AG04449 (cell line): ENCODE results near the gene SP2.

Experiments
- CTCF ChIA-PET: fragments of 350-600 bp; formaldehyde crosslinking; extraction: SDS; loops from one replicate; lab custom pipeline; 2021; ENCODE audit warnings: antibody characterized with exemption; lab: Yijun Ruan, JAX
- POLR2A ChIA-PET: fragments of 400-600, 350-600 bp; formaldehyde crosslinking; extraction: SDS; loops from one replicate; lab custom pipeline; 2020; ENCODE audit warnings: antibody characterized with exemption, inconsistent platforms; lab: Yijun Ruan, JAX
- DNase-seq: peaks from one replicate; pipeline ENCODE4 v3.0.0-alpha.2; 2010; ENCODE audit warnings: low read depth, low spot score
- H3K4me3 ChIP-seq: 2 replicates; pipeline ENCODE4 v1.5.1; 2011; ENCODE audit warnings: low read depth, mild to moderate bottlenecking, control low read depth, low read length
- CTCF ChIP-seq: IDR thresholded peaks from one replicate; pipeline ENCODE4 v1.5.1; 2011; ENCODE audit warnings: mild to moderate bottlenecking, moderate library complexity, low read length, control low read depth, inconsistent platforms; ENCODE audit not compliant: insufficient read depth; ENCODE audit errors: missing control alignments

The SP2 gene

GRCh38 chr17:47872019-47872650 lies 23.9 kb upstream of the SP2 start:
- DNase-seq, result no peak
- no peak overlapping the region for H3K4me3 ChIP-seq
- CTCF ChIA-PET, result interaction anchor here (0.7 to 10.4 kb wide), 7 partner anchors 13 to 31 kb away, joined by 3 to 82 read pairs (median 4); partner anchors contain the start of genes SCRN2 and SP2
- POLR2A ChIA-PET, result interaction anchor here (0.6 to 1.0 kb wide), 3 partner anchors 19 to 99 kb away, joined by 3 read pairs; partner anchors contain the start of genes CDK5RAP3 and SP2
- TF ChIP-seq CTCF, result no peak

GRCh38 chr17:47872651-47873161 lies 23.3 kb upstream of the SP2 start:
- ChIA-PET CTCF (interaction anchor here (0.7 to 10.4 kb wide), 5 partner anchors 12 to 32 kb away, joined by 3 to 82 read pairs (median 4); partner anchors contain the start of gene SCRN2), POLR2A (no interaction called here)
- TF ChIP-seq CTCF, result no peak
- no peak overlapping the region for H3K4me3 ChIP-seq
- no peak for DNase-seq

- no peak overlapping the region for H3K4me3 ChIP-seq
Observed at GRCh38 chr17:47873200-47874090, 22.6 kb upstream of the SP2 start.

GRCh38 chr17:47875011-47875985 lies 20.7 kb upstream of the SP2 start:
- ChIA-PET POLR2A (no interaction called here), CTCF (interaction anchor here (1.0 to 10.4 kb wide), 7 partner anchors 9 to 34 kb away, joined by 3 to 82 read pairs (median 6); partner anchors contain the start of gene SCRN2)
- TF ChIP-seq CTCF, result no peak
- DNase-seq, result no peak
- H3K4me3 ChIP-seq, result no peak overlapping the region

More at GRCh38 chr17:47873200-47874090, 22.6 kb upstream of the SP2 start:
- TF ChIP-seq CTCF, result no peak
- ChIA-PET CTCF (interaction anchor here (1.2 to 10.4 kb wide), 5 partner anchors 12 to 33 kb away, joined by 3 to 82 read pairs (median 4); partner anchors contain the start of genes SCRN2 and SP6), POLR2A (no interaction called here)
- no peak for DNase-seq

GRCh38 chr17:47877368-47878034 lies 18.5 kb upstream of the SP2 start:
- ChIA-PET CTCF (interaction anchor here (3.1 to 18.8 kb wide), 3 partner anchors 14 to 36 kb away, joined by 11 to 1547 read pairs (median 85); partner anchors contain the start of genes SCRN2 and SP6), POLR2A (no interaction called here)

More at GRCh38 chr17:47877368-47878034, 18.5 kb upstream of the SP2 start:
- H3K4me3 ChIP-seq, result no peak overlapping the region
- no peak for DNase-seq
- TF ChIP-seq CTCF, result no peak
